Right atrium auricular region (tissue), 2 donors: ENCODE results near the gene BSN. TPM values are rescaled to one million over a fixed set of nuclear protein-coding genes. Genes with fewer than 3 reads are reported as not detected.

Experiments used
- DNase-seq: peaks from one replicate; pipeline ENCODE4 v3.0.0-alpha.2; 2019; ENCODE audit warnings: low spot score
- H3K27ac ChIP-seq, 2 donors: fragments of 200-600 bp; sonication (generic); 1 replicate in 1 of 2; 2 replicates in 1 of 2; pipeline ENCODE4 v1.5.1; 2016 to 2019
- H3K27me3 ChIP-seq, 2 donors: fragments of 200-600 bp; sonication (generic); one replicate each; pipeline versions ENCODE4 v1.5.1 to v1.6.0; 2017 to 2019
- H3K36me3 ChIP-seq: fragments of 200-600 bp; sonication (generic); one replicate; pipeline ENCODE4 v1.5.1; 2016
- H3K4me1 ChIP-seq, 2 donors: fragments of 200-600 bp; sonication (generic); one replicate each; pipeline versions ENCODE4 v1.5.1 to v1.6.0; 2017 to 2019
- H3K4me3 ChIP-seq, 2 donors: fragments of 200-600 bp; sonication (generic); 1 replicate in 1 of 2; 2 replicates in 1 of 2; pipeline ENCODE4 v1.5.1; 2017 to 2019; ENCODE audit warnings: mild to moderate bottlenecking in 1 of 2, moderate library complexity in 1 of 2
- H3K9me3 ChIP-seq, 2 donors: fragments of 200-600 bp; sonication (generic); one replicate each; pipeline ENCODE4 v1.5.1; 2019
- CTCF ChIP-seq, 2 donors: fragments of 200-600 bp; sonication (generic); IDR thresholded peaks; one replicate each; pipeline ENCODE4 v1.5.1; 2019; ENCODE audit warnings: antibody characterized with exemption in 2 of 2
- total RNA-seq, 2 donors: library from RNA; depleted of rRNA; stranded (reverse); fragments of >200 nt; gene quantifications; one replicate each; pipeline ENCODE4 v1.1.0, GENCODE V29; 2016

BSN gene
- total RNA-seq, 2 donors from 2014 or later, result 0.41 to 0.63 TPM

DNA sequence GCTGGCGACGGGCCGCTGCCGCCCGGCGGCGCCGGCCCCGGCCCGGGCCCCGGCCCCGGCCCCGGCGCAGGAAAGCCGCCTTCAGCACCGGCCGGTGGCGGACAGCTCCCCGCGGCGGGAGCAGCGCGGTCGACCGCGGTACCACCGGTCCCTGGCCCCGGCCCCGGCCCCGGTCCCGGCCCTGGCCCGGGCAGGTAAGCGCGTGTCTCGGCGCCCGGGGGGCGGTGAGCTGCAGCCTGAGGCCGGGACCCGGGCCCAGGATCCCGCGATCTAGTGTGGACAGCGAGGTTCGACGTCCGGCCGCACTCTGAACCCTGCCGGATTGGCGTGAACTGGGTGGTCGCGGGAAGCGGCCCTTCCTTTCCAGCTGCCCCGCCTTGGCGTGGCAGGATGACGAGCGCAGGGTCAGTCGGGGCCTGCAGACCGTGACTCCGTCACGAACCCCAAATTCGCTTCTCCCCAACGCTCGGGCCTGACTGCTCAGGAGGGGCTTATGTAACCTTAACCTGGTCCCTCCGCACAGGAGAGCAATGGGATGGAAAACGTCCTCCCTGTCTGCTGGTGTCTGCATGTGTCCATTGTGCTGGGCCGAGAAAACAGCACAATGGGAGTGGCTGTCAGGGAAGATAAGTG lies 472 bp downstream of the BSN start:
- no peaks in the 10 kb centered on the region for H3K27me3 ChIP-seq
- H3K36me3 ChIP-seq, result no peaks in the 10 kb centered on the region
- no peak overlapping the region for H3K27ac ChIP-seq
- peaks cover 0 to 20% of the 10 kb centered on the region in 2 donors for H3K4me1 ChIP-seq
- DNase-seq, result no peak
- H3K4me3 ChIP-seq, result peak overlapping the region; percentile 66 to 72
- no peaks in the 10 kb centered on the region for H3K9me3 ChIP-seq
- no peak for TF ChIP-seq CTCF (IDR thresholded peaks at IDR 0.05)

GRCh38 chr3:49556500-49557275 lies 2.4 kb downstream of the BSN start:
- Histone ChIP-seq H3K27me3 (no peaks in the 10 kb centered on the region), H3K4me3 (no peak overlapping the region), H3K36me3 (no peaks in the 10 kb centered on the region), H3K27ac (no peak overlapping the region), H3K4me1 (peaks cover 0 to 20% of the 10 kb centered on the region in 2 donors), H3K9me3 (no peaks in the 10 kb centered on the region)
- DNase-seq, result no peak
- no peak for TF ChIP-seq CTCF (IDR thresholded peaks at IDR 0.05)

DNA sequence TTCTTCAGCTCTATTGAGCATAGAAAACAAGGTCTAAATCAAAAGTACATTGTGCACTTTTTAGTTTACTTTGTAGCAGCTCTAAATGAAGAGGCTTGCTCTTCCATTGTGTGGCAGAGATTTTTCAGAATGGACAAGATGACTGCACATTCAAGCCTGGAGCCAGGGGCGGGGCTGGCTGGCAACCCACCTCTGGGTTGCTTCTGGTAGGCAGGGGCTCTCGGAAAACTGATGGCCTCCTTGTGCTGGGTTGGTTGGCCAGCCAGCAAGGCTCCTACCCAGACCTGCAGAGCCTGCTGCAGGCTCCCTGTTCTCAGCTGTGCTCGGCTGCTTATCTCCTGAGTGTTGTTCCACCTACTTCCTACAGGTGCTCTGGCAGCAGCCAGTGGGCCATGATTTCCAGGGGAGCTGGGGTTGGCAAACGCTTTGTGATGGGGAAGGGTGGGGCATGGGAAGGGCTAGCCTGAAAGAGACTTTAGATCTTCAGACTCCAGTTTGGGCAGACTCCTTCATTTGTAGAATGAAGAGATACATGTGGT lies 8.8 kb downstream of the BSN start:
- no peaks in the 10 kb centered on the region for H3K36me3 ChIP-seq
- no peak for TF ChIP-seq CTCF (IDR thresholded peaks at IDR 0.05)
- no peak overlapping the region for H3K27ac ChIP-seq
- no peak overlapping the region for H3K4me3 ChIP-seq
- no peaks in the 10 kb centered on the region for H3K4me1 ChIP-seq
- no peak for DNase-seq
- no peaks in the 10 kb centered on the region for H3K9me3 ChIP-seq
- no peaks in the 10 kb centered on the region for H3K27me3 ChIP-seq

DNA sequence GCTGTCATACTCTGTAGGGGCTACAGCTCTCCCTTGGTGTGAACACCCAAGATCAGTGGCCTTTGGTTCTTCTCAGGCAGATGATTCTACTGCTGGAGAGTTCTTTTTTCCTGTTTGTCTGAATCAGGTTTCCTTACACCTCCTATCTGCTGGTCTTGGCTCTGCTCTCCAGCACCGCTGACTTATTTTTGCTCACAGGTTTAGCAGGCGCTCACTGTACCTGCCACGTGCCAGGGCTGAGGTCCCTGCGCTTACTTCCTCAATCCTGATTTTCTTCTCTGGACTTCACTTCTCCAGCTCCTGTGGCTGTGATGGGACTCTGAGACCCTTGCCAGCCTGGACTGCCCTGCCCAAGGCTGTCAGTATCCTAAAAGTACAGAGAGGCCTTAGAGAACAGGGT lies 9.5 kb downstream of the BSN start:
- H3K36me3 ChIP-seq, result no peaks in the 10 kb centered on the region
- H3K27ac ChIP-seq, result no peak overlapping the region
- H3K27me3 ChIP-seq, result no peaks in the 10 kb centered on the region
- no peaks in the 10 kb centered on the region for H3K9me3 ChIP-seq
- H3K4me1 ChIP-seq, result no peaks in the 10 kb centered on the region
- no peak overlapping the region for H3K4me3 ChIP-seq
- DNase-seq, result no peak
- TF ChIP-seq CTCF (IDR thresholded peaks at IDR 0.05), result no peak

DNA sequence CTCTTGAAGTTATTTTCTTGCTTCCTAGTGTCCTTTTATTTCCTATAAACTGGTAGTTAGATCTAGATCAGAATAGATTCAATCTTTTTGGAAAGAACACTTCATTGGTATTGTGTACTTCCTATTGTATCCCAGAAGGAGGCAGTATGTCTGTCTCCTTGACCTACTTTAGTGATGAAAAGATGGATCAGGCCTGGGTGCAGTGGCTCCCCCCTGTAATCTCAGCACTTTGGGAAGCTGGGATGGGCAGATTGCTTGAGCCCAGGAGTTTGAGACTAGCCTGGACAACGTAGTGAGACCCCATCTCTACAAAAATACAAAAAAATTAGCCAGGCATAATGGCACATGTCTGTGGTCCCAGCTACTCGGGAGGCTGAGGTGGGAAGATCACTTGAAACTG lies 12.0 kb downstream of the BSN start:
- H3K27ac ChIP-seq, result no peak overlapping the region
- no peaks in the 10 kb centered on the region for H3K27me3 ChIP-seq
- no peaks in the 10 kb centered on the region for H3K9me3 ChIP-seq
- no peak for TF ChIP-seq CTCF (IDR thresholded peaks at IDR 0.05)
- no peak for DNase-seq
- no peaks in the 10 kb centered on the region for H3K4me1 ChIP-seq
- no peak overlapping the region for H3K4me3 ChIP-seq
- H3K36me3 ChIP-seq, result no peaks in the 10 kb centered on the region
